Measurements from ENCODE around the gene DBT. TPM values are rescaled to one million over a fixed set of nuclear protein-coding genes. Genes with fewer than 3 reads are reported as not detected.
"Not testable (repeated sequence)": the region's sequence is repeated elsewhere in the genome, so short reads cannot be mapped to it uniquely, and the experiment has no call there.

Gene DBT
- total RNA-seq, 1 experiment from 2014 or later: 14.1 TPM

DNA sequence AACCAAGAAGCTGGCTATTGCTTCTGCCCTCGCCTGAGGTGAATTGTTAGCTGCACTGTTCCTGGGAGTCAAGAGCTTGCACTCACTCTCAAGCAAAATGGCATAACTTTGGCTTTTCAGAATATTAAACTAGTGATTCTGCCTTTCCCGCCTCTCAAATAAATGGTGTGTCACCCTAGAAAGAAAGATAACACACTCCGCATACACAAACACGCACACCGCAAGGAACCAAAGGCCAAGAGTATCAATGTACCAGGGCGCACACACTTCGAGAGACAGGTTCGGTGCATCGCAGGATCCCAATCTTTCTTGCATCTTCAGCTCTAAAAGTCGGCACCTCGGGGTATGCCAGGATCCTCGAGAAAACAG lies 15.9 kb upstream of the DBT start:
- POLR2A ChIA-PET: interaction anchor here (0.6 to 1.7 kb wide), 4 partner anchors 17 to 193 kb away, joined by 3 to 15 read pairs (median 6); partner anchors contain the start of genes CDC14A, DBT, SASS6 and TRMT13
- BruUV-seq (replicated peaks): TSS peak; percentile 71

GRCh38 chr1:100264081-100264480 lies 14.4 kb upstream of the DBT start:
- H3K27me3 ChIP-seq (replicated peaks; ENCODE audit: control insufficient read depth, insufficient read depth, low read length); DNase-seq; H3K4me1 ChIP-seq; BruUV-seq (replicated peaks); H3K36me3 ChIP-seq (ENCODE audit: control insufficient read depth, insufficient read depth, low read length); H3K4me3 ChIP-seq (ENCODE audit: low read depth, low read length); H3K4me1 Mint-ChIP-seq (ENCODE audit: low read depth, unreplicated experiment); POLR2A ChIA-PET; intact Hi-C loops (cut with micrococcal nuclease; ENCODE audit: unreplicated experiment); CTCF ChIA-PET; H3K4me3 Mint-ChIP-seq (ENCODE audit: unreplicated experiment); H3K27me3 Mint-ChIP-seq (ENCODE audit: insufficient read depth, unreplicated experiment); H3K27ac Mint-ChIP-seq (ENCODE audit: unreplicated experiment); H3K9me3 ChIP-seq: not testable (repeated sequence)
- Mint-ChIP-seq H3K9me3 (ENCODE audit: unreplicated experiment) (peaks cover 18% of the 10 kb centered on the region), H3K36me3 (ENCODE audit: insufficient read depth, unreplicated experiment) (peaks cover 15% of the 10 kb centered on the region)

More for the DNA sequence above, 15.9 kb upstream of the DBT start:
- Mint-ChIP-seq H3K4me3 (ENCODE audit: unreplicated experiment) (peak overlapping the region; percentile 95), H3K9me3 (ENCODE audit: unreplicated experiment) (peaks cover 18% of the 10 kb centered on the region), H3K27ac (ENCODE audit: unreplicated experiment) (peak overlapping the region; percentile 96), H3K4me1 (ENCODE audit: low read depth, unreplicated experiment) (no peaks in the 10 kb centered on the region), H3K27me3 (ENCODE audit: insufficient read depth, unreplicated experiment) (no peaks in the 10 kb centered on the region), H3K36me3 (ENCODE audit: insufficient read depth, unreplicated experiment) (peaks cover 25% of the 10 kb centered on the region)
- no peak for DNase-seq
- Histone ChIP-seq H3K36me3 (ENCODE audit: control insufficient read depth, insufficient read depth, low read length) (no peaks in the 10 kb centered on the region), H3K9me3 (no peaks in the 10 kb centered on the region), H3K27me3 (replicated peaks; ENCODE audit: control insufficient read depth, insufficient read depth, low read length) (no peaks in the 10 kb centered on the region), H3K4me3 (ENCODE audit: low read depth, low read length) (peak overlapping the region; percentile 79), H3K4me1 (peaks cover 4% of the 10 kb centered on the region)
- TF ChIP-seq CTCF (IDR thresholded peaks at IDR 0.05; ENCODE audit: insufficient read depth in 1 of 2, low read depth in 1 of 2, low read length in 1 of 2, severe bottlenecking in 1 of 2, unreplicated experiment in 1 of 2): no peak
- CTCF ChIA-PET: no interaction called here
- intact Hi-C loops (cut with micrococcal nuclease; ENCODE audit: unreplicated experiment): loop anchor here (5.0 kb wide), 1 partner anchor 133 kb away; the partner anchor contains the start of genes SASS6 and TRMT13

DNA sequence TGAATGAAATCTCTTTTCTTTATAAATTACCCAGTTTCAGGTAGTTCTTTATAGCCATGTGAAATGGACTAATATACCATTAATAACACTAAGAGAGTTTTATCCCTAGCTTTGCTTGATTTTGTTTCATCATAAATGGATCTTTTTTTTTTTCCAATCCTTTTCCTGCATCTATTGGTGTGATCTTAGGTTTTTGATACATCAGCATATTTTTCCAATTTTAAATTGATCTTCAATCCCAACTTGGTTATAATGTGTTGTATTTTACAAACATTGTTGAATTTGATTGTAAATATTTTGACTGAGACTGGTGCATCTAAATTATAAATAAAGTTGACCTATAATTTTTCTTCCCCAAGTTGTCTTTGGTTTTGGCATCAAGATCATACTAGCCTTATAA lies 12.1 kb upstream of the DBT start:
- peaks cover 18% of the 10 kb centered on the region for H3K9me3 Mint-ChIP-seq (ENCODE audit: unreplicated experiment)
- Histone ChIP-seq H3K4me1 (no peaks in the 10 kb centered on the region), H3K36me3 (ENCODE audit: control insufficient read depth, insufficient read depth, low read length) (no peaks in the 10 kb centered on the region), H3K9me3 (no peaks in the 10 kb centered on the region), H3K27me3 (replicated peaks; ENCODE audit: control insufficient read depth, insufficient read depth, low read length) (no peaks in the 10 kb centered on the region), H3K4me3 (ENCODE audit: low read depth, low read length) (no peak overlapping the region)
- ChIA-PET CTCF (no interaction called here), POLR2A (no interaction called here)
- intact Hi-C loops (cut with micrococcal nuclease; ENCODE audit: unreplicated experiment): no loop called here
- H3K4me1 Mint-ChIP-seq (ENCODE audit: low read depth, unreplicated experiment): no peaks in the 10 kb centered on the region
- no peaks in the 10 kb centered on the region for H3K27me3 Mint-ChIP-seq (ENCODE audit: insufficient read depth, unreplicated experiment)
- no peak overlapping the region for H3K4me3 Mint-ChIP-seq (ENCODE audit: unreplicated experiment)
- no peak overlapping the region for H3K27ac Mint-ChIP-seq (ENCODE audit: unreplicated experiment)
- TF ChIP-seq CTCF (IDR thresholded peaks at IDR 0.05; ENCODE audit: insufficient read depth in 1 of 2, low read depth in 1 of 2, low read length in 1 of 2, severe bottlenecking in 1 of 2, unreplicated experiment in 1 of 2): no peak
- no peak for DNase-seq
- H3K36me3 Mint-ChIP-seq (ENCODE audit: insufficient read depth, unreplicated experiment): peaks cover 11% of the 10 kb centered on the region
- BruUV-seq (replicated peaks): no TSS peak

- H3K27me3 Mint-ChIP-seq (ENCODE audit: insufficient read depth, unreplicated experiment): not testable (repeated sequence)
These were observed 8.8 kb upstream of the DBT start for GRCh38 chr1:100258427-100258826.

DNA sequence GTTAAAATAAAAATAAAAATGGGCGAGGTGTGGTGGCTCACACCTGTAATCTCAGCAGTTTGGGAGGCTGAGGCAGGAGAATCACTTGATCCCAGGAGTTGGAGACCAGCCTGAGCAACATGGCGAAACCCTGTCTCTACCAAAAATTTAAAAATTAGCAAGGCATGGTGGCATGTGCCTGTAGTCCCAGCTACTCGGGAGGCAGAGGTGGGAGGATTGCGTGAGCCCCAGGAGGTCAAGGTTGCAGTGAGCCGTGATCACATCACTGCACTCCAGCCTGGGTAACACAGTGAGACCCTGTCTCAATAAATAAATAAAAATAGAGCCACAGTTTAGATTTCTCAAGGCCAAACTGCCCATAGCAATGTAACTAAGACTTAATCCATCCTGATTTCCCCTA lies 6.6 kb upstream of the DBT start:
- H3K9me3 Mint-ChIP-seq (ENCODE audit: unreplicated experiment); BruUV-seq (replicated peaks); intact Hi-C loops (cut with micrococcal nuclease; ENCODE audit: unreplicated experiment); POLR2A ChIA-PET; DNase-seq; CTCF ChIA-PET; H3K36me3 Mint-ChIP-seq (ENCODE audit: insufficient read depth, unreplicated experiment); H3K4me3 ChIP-seq (ENCODE audit: low read depth, low read length); H3K36me3 ChIP-seq (ENCODE audit: control insufficient read depth, insufficient read depth, low read length); H3K9me3 ChIP-seq; H3K27me3 Mint-ChIP-seq (ENCODE audit: insufficient read depth, unreplicated experiment); H3K27me3 ChIP-seq (replicated peaks; ENCODE audit: control insufficient read depth, insufficient read depth, low read length); H3K4me1 ChIP-seq; H3K4me1 Mint-ChIP-seq (ENCODE audit: low read depth, unreplicated experiment); H3K27ac Mint-ChIP-seq (ENCODE audit: unreplicated experiment); H3K4me3 Mint-ChIP-seq (ENCODE audit: unreplicated experiment): not testable (repeated sequence)

More at GRCh38 chr1:100258427-100258826, 8.8 kb upstream of the DBT start:
- CTCF ChIA-PET; H3K4me3 Mint-ChIP-seq (ENCODE audit: unreplicated experiment); H3K27ac Mint-ChIP-seq (ENCODE audit: unreplicated experiment); BruUV-seq (replicated peaks); H3K9me3 ChIP-seq; H3K27me3 ChIP-seq (replicated peaks; ENCODE audit: control insufficient read depth, insufficient read depth, low read length); H3K4me1 ChIP-seq; H3K36me3 Mint-ChIP-seq (ENCODE audit: insufficient read depth, unreplicated experiment); DNase-seq; intact Hi-C loops (cut with micrococcal nuclease; ENCODE audit: unreplicated experiment); POLR2A ChIA-PET; H3K4me3 ChIP-seq (ENCODE audit: low read depth, low read length); H3K4me1 Mint-ChIP-seq (ENCODE audit: low read depth, unreplicated experiment); H3K36me3 ChIP-seq (ENCODE audit: control insufficient read depth, insufficient read depth, low read length): not testable (repeated sequence)
- H3K9me3 Mint-ChIP-seq (ENCODE audit: unreplicated experiment): peaks cover 11% of the 10 kb centered on the region

Data from Caco-2 (cell line).